ENCODE results near the gene HEPHL1.

Gene HEPHL1

DNA sequence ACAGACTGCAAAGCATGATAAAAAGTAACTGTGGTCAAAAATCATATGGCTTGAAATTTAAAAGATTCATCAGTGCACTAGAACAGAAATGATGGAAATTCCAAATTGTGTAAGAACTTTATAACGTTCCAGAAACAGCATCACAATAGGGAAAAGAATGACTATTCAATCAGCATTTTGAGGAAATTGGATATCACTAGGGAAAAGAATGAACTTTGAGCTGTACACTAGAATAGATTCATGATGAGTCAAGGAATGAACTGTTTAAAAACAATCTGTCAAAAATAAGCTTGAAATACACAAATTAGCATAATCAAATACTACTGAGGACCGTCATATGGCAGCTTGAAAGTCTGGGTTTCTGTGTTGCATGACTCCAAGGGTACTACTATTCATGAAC, 20.5 kb upstream of the HEPHL1 start:
- no peak overlapping the region for H3K4me3 Mint-ChIP-seq
- peaks cover 6% of the 10 kb centered on the region for H3K9me3 Mint-ChIP-seq
- no peaks in the 10 kb centered on the region for H3K4me1 Mint-ChIP-seq (ENCODE audit: low read depth)
- no peaks in the 10 kb centered on the region for H3K27me3 Mint-ChIP-seq
- no peak overlapping the region for H3K27ac Mint-ChIP-seq
- no peaks in the 10 kb centered on the region for H3K36me3 Mint-ChIP-seq (ENCODE audit: low read depth)

DNA sequence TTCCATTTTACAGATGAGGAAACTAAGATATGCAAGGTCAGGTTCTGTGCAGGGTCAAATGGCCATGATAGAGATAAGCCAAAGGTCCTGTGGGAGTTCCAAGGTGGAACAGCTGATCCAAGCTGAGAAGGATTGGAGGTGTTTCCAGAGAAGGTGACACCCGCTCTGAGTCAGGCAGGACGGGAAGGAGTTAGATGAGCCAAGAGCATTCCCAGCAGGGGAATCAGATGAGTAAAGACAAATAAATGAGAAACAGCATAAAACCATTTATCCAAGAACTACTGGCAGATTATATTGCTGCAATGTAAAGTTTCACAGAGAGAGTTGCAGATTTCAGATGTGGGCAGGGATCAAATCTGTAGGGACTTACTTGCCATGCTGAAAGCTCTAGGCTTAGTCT, 18.9 kb upstream of the HEPHL1 start:
- H3K36me3 Mint-ChIP-seq (ENCODE audit: low read depth): no peaks in the 10 kb centered on the region
- H3K9me3 Mint-ChIP-seq: peaks cover 6% of the 10 kb centered on the region
- no peaks in the 10 kb centered on the region for H3K27me3 Mint-ChIP-seq
- no peak overlapping the region for H3K4me3 Mint-ChIP-seq
- no peak overlapping the region for H3K27ac Mint-ChIP-seq
- no peaks in the 10 kb centered on the region for H3K4me1 Mint-ChIP-seq (ENCODE audit: low read depth)

DNA sequence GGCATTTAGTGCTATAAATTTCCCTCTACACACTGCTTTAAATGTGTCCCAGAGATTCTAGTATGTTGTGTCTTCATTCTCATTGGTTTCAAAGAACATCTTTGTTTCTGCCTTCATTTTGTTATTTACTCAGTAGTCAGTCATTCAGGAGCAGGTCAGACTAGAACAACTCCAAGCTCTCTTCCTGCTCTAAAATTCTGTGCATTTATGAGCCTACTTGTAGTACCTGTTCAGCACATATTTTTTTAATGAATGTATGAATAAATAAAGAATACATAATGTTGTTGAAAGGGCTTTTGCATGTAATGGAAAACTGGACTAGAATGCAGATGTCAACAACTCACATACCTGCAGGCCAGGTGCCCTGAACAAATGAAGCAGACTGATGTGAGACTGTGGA, 13.7 kb upstream of the HEPHL1 start:
- Mint-ChIP-seq H3K27me3 (peaks cover 7% of the 10 kb centered on the region), H3K9me3 (no peaks in the 10 kb centered on the region), H3K36me3 (ENCODE audit: low read depth) (no peaks in the 10 kb centered on the region)

DNA sequence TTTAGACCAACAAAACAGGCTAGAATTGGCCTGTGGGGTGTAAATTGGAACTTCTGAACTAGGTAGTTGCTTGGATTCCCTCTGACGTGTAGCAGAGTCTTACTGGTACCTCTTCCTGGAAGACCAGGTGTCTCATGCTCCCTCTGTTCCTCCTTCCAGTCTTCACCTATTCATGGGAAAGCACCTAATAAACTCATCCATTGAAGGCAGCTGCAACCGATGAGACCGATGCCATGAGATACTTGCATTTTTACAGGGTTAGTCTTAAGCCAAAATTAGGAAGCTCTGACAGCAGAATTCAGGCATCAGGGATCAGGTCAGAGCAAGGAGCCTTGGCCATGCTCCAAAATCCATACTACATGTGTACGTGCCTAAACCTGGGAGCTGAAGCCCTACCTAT, 13.2 kb upstream of the HEPHL1 start:
- H3K36me3 Mint-ChIP-seq (ENCODE audit: low read depth): no peaks in the 10 kb centered on the region
- no peak overlapping the region for H3K4me3 Mint-ChIP-seq
- H3K27me3 Mint-ChIP-seq: peaks cover 11% of the 10 kb centered on the region
- H3K27ac Mint-ChIP-seq: no peak overlapping the region
- H3K4me1 Mint-ChIP-seq (ENCODE audit: low read depth): no peaks in the 10 kb centered on the region
- H3K9me3 Mint-ChIP-seq: no peaks in the 10 kb centered on the region

More for the DNA sequence above, 13.7 kb upstream of the HEPHL1 start:
- Mint-ChIP-seq H3K4me3 (no peak overlapping the region), H3K4me1 (ENCODE audit: low read depth) (no peaks in the 10 kb centered on the region), H3K27ac (no peak overlapping the region)

DNA sequence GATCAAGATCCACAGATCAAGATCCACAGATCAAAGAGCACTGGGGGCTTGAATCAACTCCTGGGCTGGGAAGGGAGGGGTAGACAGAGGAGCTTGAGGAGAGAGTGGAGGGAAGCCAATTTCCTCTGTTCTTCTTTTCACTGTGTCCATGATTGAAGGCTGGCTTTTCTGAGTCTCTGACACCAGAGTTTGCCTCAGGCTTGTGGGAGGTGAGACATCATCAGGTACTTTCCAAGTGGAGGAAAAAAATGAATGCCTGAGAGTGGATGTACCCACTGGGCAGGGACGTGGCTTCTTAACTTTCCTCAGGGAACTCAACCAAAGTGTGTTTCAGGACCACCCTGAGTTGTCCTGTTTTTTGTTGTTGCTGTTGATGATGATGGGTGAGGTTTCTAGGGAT, 11.0 kb upstream of the HEPHL1 start:
- Mint-ChIP-seq H3K36me3 (ENCODE audit: low read depth) (no peaks in the 10 kb centered on the region), H3K4me1 (ENCODE audit: low read depth) (no peaks in the 10 kb centered on the region), H3K27ac (no peak overlapping the region), H3K4me3 (no peak overlapping the region), H3K27me3 (peaks cover 11% of the 10 kb centered on the region), H3K9me3 (no peaks in the 10 kb centered on the region)

DNA sequence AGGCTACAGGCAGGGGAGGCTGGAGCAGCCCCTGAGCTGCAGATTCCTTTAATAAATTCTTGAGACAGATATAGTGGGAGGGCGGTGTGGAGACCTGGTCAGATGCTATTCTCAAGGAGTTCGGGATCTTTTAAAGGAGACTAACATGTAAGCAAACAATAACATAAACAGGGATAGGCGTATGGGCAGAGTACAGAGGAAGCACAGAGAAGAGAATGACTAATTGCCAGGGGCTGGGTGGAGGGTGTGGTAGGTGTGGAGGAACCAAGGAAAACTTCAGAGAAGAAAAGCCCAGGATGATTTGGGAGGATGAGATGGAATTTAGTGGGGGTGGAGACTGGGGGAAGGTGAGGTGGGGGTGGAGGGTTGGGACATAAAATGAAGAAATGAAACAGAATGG, 9.7 kb upstream of the HEPHL1 start:
- H3K4me3 Mint-ChIP-seq: no peak overlapping the region
- H3K36me3 Mint-ChIP-seq (ENCODE audit: low read depth): no peaks in the 10 kb centered on the region
- no peak overlapping the region for H3K27ac Mint-ChIP-seq
- H3K9me3 Mint-ChIP-seq: no peaks in the 10 kb centered on the region
- no peaks in the 10 kb centered on the region for H3K4me1 Mint-ChIP-seq (ENCODE audit: low read depth)
- peaks cover 11% of the 10 kb centered on the region for H3K27me3 Mint-ChIP-seq

DNA sequence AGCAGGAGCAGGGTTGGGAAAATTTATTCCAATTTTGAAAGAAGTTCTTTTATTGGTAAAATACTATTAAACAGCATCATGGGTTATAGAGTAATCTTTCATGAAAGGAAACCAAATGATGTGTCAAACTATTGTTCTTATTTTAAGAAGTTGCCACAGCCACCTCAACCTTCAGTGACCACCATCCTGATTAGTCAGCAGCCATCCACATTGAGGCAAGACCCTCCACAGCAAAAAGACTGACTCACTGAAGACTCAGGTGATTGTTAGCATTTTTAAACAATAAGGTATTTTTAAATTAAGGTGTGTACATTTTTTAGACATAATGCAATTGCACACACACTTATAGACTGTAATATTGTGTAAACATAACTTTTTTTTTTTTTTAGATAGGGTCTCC, 3.7 kb upstream of the HEPHL1 start:
- no peaks in the 10 kb centered on the region for H3K9me3 Mint-ChIP-seq
- no peaks in the 10 kb centered on the region for H3K4me1 Mint-ChIP-seq (ENCODE audit: low read depth)
- peaks cover 3% of the 10 kb centered on the region for H3K27me3 Mint-ChIP-seq
- no peak overlapping the region for H3K4me3 Mint-ChIP-seq
- no peak overlapping the region for H3K27ac Mint-ChIP-seq
- H3K36me3 Mint-ChIP-seq (ENCODE audit: low read depth): no peaks in the 10 kb centered on the region

- no peaks in the 10 kb centered on the region for H3K36me3 Mint-ChIP-seq (ENCODE audit: low read depth)
- H3K27ac Mint-ChIP-seq: no peak overlapping the region
- no peaks in the 10 kb centered on the region for H3K27me3 Mint-ChIP-seq
- H3K9me3 Mint-ChIP-seq: no peaks in the 10 kb centered on the region
- no peak overlapping the region for H3K4me3 Mint-ChIP-seq
- H3K4me1 Mint-ChIP-seq (ENCODE audit: low read depth): no peaks in the 10 kb centered on the region
These were observed 2.4 kb upstream of the HEPHL1 start for GRCh38 chr11:94018721-94019120.

DNA sequence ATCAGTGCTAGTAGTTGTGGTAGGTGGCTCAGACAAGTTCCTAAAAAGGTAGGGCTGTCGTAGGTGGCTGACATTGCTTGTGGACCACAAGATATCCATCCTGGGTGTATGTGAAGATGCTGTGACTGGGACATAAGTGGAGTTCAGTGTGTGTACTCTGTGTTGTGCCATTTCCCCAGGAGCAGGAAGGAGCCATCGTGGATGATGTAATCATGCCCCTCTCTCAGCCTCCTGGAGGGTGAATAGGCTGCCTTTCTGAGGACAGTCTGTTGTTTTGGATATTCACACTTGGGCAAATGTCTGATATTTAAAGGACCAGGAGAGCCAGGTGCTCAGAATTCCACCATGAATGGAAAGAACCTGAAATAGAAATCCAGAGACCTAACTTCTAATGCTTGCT, 2.7 kb downstream of the HEPHL1 start:
- Mint-ChIP-seq H3K36me3 (ENCODE audit: low read depth) (no peaks in the 10 kb centered on the region), H3K4me1 (ENCODE audit: low read depth) (no peaks in the 10 kb centered on the region), H3K4me3 (no peak overlapping the region), H3K27me3 (peaks cover 3% of the 10 kb centered on the region), H3K27ac (no peak overlapping the region), H3K9me3 (peaks cover 4% of the 10 kb centered on the region)

DNA sequence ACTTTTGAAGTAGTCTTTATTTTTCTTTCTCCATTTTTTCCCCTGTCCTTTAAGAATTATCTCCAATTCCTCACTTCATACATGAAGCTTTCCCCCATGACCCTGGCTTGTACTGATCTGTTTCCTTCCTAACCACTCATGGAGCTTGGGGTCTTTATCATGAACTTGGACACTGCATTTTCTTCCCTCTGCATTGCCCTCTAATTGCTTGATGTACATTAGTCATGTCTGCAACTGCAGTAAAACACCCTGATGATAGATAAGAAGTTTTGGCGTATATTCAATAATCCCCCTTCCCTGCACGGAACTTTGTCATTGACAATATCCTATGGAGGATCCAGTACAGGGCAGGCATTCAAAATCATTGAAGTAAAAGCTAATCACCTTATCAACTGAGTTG, 3.4 kb downstream of the HEPHL1 start:
- no peaks in the 10 kb centered on the region for H3K36me3 Mint-ChIP-seq (ENCODE audit: low read depth)
- H3K9me3 Mint-ChIP-seq: peaks cover 4% of the 10 kb centered on the region
- no peak overlapping the region for H3K4me3 Mint-ChIP-seq
- no peak overlapping the region for H3K27ac Mint-ChIP-seq
- no peaks in the 10 kb centered on the region for H3K4me1 Mint-ChIP-seq (ENCODE audit: low read depth)
- peaks cover 3% of the 10 kb centered on the region for H3K27me3 Mint-ChIP-seq

- Mint-ChIP-seq H3K9me3 (peaks cover 4% of the 10 kb centered on the region), H3K27me3 (peaks cover 3% of the 10 kb centered on the region), H3K4me3 (no peak overlapping the region), H3K27ac (no peak overlapping the region), H3K4me1 (ENCODE audit: low read depth) (no peaks in the 10 kb centered on the region), H3K36me3 (ENCODE audit: low read depth) (no peaks in the 10 kb centered on the region)
These were observed 4.7 kb downstream of the HEPHL1 start for GRCh38 chr11:94025690-94026394.

DNA sequence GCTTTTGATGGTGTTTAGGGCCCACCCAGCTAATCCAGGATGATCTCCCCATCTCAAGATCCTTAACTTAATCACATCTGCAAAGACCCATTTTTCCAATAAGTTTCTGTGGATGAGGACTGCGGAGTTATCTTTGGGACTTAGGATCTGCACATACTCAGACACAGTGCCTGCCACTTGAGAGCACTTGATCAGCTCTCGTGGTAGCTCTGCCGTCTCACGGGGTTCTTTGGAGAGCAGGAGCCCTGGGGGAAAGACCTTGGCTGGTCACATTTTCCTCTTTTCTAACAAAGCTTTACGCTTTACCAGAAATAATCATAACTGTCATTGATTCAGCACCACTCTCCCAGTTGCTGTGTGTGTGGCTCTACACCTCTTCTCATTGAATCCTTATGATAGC, 6.1 kb downstream of the HEPHL1 start:
- Mint-ChIP-seq H3K27me3 (peaks cover 3% of the 10 kb centered on the region), H3K27ac (no peak overlapping the region)

DNA sequence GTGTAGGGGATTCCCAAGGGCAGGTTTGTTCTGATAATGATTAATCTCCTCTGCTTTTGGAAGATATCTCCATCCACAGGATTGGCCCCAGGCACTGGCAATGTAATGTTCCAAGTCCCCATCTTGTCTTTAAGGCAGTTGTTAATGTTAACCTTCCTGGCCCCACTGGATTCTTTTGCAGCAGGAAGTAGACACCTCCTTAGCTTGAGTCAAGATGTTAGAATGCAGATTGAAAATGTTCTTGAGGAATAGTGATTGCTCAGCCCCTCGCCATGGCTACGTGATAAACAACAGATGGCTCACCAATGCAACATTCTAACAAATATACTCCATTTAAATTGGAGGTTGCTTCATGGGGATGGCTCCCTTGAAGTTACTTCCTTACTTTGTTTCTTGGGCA, 7.3 kb downstream of the HEPHL1 start:
- H3K4me1 Mint-ChIP-seq (ENCODE audit: low read depth): no peaks in the 10 kb centered on the region
- H3K36me3 Mint-ChIP-seq (ENCODE audit: low read depth): no peaks in the 10 kb centered on the region
- H3K27ac Mint-ChIP-seq: no peak overlapping the region
- peaks cover 3% of the 10 kb centered on the region for H3K27me3 Mint-ChIP-seq
- H3K4me3 Mint-ChIP-seq: no peak overlapping the region
- peaks cover 4% of the 10 kb centered on the region for H3K9me3 Mint-ChIP-seq

More for the DNA sequence above, 6.1 kb downstream of the HEPHL1 start:
- peaks cover 4% of the 10 kb centered on the region for H3K9me3 Mint-ChIP-seq
- H3K4me1 Mint-ChIP-seq (ENCODE audit: low read depth): no peaks in the 10 kb centered on the region
- H3K4me3 Mint-ChIP-seq: no peak overlapping the region
- H3K36me3 Mint-ChIP-seq (ENCODE audit: low read depth): no peaks in the 10 kb centered on the region

GRCh38 chr11:94030059-94030458, 8.9 kb downstream of the HEPHL1 start:
- Mint-ChIP-seq H3K27me3 (peaks cover 8% of the 10 kb centered on the region), H3K4me3 (no peak overlapping the region), H3K36me3 (ENCODE audit: low read depth) (no peaks in the 10 kb centered on the region), H3K9me3 (peaks cover 4% of the 10 kb centered on the region), H3K27ac (no peak overlapping the region), H3K4me1 (ENCODE audit: low read depth) (no peaks in the 10 kb centered on the region)

- H3K27ac Mint-ChIP-seq: no peak overlapping the region
- no peaks in the 10 kb centered on the region for H3K36me3 Mint-ChIP-seq (ENCODE audit: low read depth)
- H3K4me1 Mint-ChIP-seq (ENCODE audit: low read depth): no peaks in the 10 kb centered on the region
- peaks cover 8% of the 10 kb centered on the region for H3K27me3 Mint-ChIP-seq
- peaks cover 4% of the 10 kb centered on the region for H3K9me3 Mint-ChIP-seq
- H3K4me3 Mint-ChIP-seq: no peak overlapping the region
These were observed 10.5 kb downstream of the HEPHL1 start for GRCh38 chr11:94031625-94032024.

GRCh38 chr11:94032066-94032465, 10.9 kb downstream of the HEPHL1 start:
- no peak overlapping the region for H3K4me3 Mint-ChIP-seq
- H3K9me3 Mint-ChIP-seq: peaks cover 1% of the 10 kb centered on the region

More at GRCh38 chr11:94032066-94032465, 10.9 kb downstream of the HEPHL1 start:
- Mint-ChIP-seq H3K27me3 (peaks cover 8% of the 10 kb centered on the region), H3K36me3 (ENCODE audit: low read depth) (no peaks in the 10 kb centered on the region), H3K4me1 (ENCODE audit: low read depth) (no peaks in the 10 kb centered on the region), H3K27ac (no peak overlapping the region)

Data from stimulated activated naive CD8-positive, alpha-beta T cell treated with anti-CD3 and anti-CD28 coated beads, Interleukin-15, Interleukin-2, amounts not matched to agents 100 ng/mL and 50 ng/mL, for 24 hours (primary cell).